HG03558 (cell line): ENCODE results near the gene MAP3K2.
A peak's percentile ranks its signal among the peaks of the same experiment; 100 is the strongest.

ENCODE experiments used
- ATAC-seq: cut with Tn5 transposase; IDR thresholded peaks from one replicate; pipeline ENCODE4 v1.9.1; 2021; ENCODE audit warnings: moderate number of reproducible peaks; ENCODE audit not compliant: unreplicated experiment; ENCODE audit errors: extremely low read depth

Gene MAP3K2

DNA sequence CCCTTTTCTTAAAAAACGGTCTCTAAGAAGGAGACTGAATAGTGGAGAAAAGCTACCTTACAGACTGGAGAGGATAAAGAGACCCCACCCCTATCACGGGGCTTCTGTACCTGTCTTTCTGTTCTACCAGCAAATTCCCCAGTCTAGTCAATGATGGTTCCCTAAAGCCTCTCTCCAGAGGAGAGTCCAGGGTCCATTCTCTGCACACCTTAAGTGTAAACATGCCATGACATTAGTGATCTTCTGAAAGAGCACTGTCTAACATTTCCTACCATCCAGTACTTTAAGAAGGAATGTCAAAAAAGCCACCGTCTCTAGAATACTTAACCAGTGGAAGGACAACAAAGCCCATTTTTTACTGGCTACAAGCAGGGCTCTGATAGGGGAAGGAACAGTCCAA lies 76.8 kb downstream of the MAP3K2 start:
- ATAC-seq = no peak

DNA sequence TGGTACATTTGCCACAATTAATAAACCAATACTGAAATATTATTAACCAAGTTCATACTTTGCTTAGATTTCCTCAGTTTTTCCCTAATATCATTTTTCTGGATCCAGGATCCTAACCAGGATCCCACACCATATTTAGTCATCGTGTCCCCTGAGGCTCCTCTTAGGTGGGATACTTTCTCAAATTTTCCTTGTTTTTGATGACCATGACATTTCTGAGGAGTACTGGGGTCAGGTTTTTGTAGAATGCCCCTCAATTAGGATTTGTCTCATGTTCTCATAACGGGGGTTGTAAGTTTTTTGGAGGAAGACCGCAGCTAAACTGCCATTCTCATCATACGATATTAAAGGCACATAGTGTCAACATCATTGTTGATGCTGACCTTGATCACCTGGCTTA lies 78.3 kb downstream of the MAP3K2 start:
- no peak for ATAC-seq

DNA sequence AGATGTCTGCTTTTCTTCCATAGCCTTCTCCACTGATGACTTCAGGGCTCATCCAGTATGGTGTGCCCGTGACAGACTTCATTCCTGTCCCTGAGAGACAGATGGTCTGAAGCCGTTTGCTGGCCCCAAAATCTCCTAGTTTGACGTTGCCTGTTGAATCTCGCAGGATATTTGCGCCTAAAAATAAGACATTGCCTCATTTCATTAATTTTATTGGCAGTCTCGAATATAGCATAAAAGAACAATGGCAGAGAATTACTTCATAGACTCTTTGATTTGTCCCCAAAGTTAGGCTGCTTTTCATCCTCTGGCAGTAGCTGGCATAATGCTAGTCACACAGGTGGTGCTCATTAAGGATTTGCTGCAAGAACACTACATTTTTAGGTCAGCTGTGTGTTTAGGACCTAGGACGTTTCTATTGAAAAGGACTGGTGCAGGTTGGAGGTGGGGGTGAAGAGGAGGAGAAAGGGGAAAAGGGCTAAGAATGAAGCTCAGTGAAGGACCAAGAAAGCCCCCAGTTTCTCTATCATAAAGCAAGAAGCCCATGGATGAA lies 79.1 kb downstream of the MAP3K2 start:
- ATAC-seq = no peak

DNA sequence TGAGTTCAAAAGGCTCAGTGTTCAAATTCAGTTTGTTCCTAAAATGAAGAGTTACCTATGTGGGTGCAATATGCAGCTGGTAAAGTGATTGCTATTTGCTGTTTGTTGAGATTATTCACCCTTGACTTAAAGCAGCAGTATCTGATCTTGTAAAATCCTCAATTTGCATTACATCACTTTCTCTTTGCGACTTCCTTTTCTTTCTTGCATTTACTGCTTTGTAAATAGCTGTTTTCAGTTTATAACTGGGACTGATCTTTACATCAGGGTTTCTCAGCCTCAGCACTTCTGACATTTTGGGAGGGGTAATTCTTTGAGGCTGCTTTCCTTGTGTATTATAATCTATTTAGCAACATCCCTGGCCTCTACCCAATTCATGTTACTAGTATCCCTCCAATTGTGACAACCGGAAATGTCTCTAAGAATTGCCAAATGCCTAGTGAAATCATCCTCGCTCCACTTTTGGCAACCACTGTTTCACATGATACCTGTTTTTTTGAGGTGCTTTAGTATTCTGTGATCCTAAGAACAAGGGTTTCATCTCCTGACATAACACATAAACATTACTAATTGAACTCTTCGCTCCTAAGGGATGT lies 81.7 kb downstream of the MAP3K2 start:
- ATAC-seq = no peak

DNA sequence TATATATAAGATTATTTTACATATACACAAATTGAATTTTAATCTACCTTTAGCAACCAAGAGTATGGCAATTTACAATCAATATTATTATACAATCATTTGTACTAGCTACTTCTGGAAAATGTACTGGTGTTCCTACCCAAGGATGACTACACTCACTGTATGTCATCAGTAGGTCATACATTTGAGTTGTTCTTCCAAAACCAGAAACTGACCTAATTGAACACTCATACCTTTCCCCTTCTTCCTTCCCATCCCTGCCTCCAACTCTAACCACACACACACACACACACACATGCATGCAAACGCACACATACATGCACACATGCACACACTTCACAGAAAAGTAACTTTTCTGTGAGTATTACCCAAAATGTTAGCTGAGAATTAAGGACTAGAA lies 85.6 kb downstream of the MAP3K2 start:
- no peak for ATAC-seq

DNA sequence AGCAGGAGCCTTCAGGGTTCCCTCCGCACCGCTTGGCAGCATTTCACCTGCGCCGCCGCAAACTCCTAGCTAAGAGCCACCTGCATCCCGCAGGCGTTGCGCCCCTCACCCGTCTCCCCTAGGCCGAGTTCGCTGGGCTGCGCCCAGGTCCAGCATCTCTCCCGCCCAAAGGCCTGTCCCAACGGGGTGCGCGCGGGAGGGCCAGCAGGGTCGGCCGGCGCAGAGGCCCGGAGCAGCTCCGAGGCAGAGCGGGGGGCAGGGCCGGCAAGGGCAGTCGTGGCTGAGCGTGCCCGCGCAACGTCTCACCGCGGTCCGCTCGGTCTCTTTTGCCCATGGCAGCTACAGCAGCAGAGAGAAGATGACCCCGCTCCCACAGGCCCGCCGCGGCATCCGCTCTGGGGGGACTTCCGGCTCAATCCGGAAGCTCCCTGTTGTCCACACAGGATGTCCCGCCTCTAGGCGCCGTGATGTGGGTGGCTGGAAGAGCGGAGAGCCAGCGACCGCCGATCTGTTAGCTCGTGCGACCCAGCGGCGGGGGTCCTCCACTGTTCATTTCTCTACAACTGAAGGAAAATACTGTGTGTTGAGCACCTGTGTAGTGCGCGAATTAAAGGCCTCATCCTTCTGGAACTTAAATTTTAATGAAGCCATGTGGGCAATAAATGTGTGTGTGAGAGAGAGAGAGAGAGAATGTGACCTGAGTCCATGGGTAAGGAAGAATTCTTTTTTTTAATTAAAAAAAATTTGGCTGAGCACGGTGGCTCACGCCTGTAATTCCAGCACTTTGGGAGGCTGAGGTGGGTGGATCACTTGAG lies 93.8 kb downstream of the MAP3K2 start, which contains the start of gene ERCC3:
Gene ERCC3 (minus strand): TSS at position 397 of the 815 bp plus-strand sequence. CDS start 63 bp downstream, at position 334.
- ATAC-seq = peak; percentile 87

DNA sequence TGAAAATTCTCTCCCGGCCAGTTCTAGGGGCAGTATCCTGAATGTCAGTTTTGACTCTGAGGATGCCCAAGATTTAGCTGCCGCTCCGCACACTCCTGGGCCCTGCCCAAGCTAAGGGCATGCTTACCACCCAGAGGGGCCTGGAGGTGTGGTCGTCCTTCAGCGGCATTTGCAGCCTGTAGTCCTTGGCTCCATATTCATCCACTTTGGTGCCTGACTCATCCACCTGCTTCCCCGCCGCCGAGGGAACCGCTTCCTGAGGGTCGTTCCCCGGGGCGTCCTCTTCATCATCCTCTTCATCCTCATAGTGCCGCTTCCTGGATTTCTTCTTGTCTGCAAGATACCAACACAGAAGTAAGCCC lies 94.4 kb downstream of the MAP3K2 start:
- no peak for ATAC-seq

DNA sequence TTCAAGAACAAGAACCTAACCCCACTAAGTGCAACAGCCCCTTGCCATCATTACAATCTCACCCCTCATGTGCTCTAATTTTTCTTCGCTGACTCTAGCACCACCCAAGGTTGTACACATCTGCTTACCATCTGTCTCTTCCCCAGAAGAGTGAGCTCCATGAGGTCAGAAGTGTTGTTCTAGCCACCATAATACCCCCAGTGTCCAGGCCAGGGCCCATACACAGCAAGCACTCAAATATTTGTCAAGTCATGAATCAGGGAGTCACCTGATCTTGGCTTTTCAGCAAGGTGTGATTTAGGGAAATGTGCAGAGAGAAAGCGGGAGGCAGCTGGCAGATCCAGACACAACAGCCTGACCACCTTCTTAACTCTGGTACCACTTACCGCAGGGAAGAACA lies 99.5 kb downstream of the MAP3K2 start:
- ATAC-seq = no peak

DNA sequence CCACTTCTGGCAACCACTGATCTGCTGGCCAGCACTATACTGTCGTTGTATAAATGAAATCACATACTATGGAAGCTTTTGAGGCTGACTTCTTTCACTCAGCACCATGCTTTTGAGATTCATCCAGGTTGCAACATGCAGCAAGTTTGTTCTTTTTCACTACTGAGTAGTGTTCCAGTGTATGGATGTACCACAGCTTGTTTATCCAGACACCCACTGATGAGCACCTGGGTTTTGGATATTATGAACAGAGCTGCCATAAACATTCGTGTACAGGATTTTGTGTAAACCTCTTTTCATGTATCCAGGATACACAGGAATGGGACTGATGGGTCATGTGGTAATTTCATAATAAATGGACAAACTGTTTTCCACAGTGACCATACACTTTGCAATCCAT lies 104.5 kb downstream of the MAP3K2 start:
- ATAC-seq = no peak

DNA sequence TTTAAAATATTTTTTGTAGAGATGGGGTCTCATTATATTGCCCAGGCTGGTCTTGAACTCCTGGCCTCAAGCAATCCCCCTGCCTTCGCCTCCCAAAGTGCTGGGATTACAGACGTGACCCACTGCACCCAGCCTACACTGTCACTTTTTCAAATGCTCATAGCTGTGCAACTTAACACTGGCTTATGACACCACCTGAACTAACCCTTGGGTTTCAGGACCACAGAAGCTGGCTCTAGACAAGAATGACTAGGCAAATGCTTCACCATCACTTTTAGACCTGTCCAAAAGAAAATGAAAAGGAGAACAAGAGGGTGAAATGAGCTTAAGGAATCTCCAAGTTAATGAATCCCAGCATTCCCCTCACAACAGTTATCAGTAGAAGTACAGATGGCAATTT lies 107.1 kb downstream of the MAP3K2 start:
- no peak for ATAC-seq

DNA sequence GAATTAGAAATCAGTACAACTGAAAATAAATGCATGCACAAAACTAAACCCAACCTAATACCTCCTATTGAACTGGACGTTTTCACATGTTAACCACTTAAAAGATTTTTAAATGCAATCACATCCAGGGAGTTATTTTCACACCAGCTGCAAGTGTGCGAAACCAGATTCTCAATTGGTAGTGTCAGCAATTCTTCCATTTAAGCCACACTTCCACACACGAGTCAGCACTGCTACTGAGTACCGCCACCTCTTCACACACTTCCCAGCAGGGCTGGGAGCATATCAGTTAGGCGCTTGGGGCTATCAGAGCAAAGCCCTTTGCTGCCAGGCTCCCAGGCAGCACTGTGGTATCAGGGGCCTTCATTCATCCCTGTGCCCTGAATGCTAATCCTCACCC lies 108.0 kb downstream of the MAP3K2 start:
- ATAC-seq = no peak

DNA sequence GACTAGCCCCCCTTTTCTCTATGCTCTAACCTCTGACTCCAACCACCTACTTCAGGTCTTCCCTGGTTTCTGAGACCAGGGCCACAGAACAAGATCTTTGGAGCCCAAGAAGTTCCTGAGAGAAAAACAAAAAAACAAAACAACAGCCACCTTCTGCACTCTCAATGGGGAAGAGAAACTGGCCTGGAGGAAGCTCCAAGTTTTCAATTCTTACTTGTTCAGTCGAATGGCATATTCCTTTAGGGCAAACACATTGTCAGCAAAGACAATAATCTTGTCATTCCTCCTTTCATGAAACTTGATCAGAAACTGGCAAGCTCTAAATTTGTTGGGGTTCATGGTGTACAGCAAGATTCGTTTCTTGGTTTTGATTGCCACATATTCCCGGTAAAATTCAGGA lies 108.8 kb downstream of the MAP3K2 start:
- ATAC-seq = no peak

DNA sequence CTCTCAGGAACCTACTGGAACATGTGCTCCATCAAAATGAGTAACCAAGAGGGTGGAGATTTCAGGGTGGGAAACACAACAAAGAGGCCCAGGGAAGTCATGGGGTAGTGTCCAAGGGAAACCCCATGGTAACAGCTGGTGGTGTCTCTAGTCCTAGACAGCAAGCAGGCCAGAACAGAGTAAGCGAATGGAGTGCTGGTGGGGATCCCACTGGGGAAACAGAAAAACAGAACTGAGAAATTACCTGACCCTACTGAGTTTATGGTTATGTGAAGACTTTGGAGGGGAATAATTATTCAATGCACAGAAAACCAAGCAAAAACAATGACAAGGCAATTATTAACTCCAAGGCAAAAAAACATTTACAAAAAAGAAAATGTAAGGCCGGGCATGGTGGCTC lies 110.7 kb downstream of the MAP3K2 start:
- peak; percentile 86 for ATAC-seq

DNA sequence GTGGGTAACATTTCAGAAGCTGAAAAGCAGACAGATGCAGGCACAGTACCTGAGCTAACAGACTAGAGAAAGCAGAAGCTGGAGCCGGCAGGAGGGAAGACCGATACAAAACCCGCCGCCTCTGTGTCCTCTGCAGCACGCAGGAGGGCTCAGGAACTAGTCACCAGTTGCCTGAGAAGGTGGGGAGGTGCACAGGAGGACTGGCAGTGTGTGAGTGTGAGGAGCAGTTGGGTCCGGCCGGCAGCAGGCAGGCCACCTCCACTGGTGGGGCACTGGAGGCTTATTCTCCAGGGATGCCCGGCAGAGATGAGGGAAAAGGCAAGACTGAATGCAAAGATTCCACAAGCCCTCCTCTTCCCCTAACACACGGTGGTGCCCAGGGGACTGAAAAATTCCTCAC lies 112.0 kb downstream of the MAP3K2 start:
- ATAC-seq = no peak

DNA sequence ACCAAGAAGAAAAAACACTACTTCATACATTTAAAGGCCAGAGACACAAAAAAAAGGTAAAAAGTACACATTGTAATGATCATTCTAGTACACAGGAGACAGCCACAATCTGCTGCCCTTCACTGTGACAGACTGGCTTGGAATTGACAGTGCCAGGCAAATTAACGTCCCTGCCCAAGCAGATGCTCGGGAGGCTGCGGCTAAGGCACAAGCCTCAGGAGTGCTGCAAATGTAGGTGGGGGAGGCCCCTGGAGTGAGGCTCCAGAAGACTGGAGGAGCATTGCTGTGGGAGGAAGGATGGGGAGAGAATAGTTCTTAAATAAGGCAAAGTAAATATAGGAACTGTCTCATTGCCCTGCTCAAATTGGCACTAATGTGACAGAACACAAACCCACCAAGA lies 112.4 kb downstream of the MAP3K2 start:
- no peak for ATAC-seq

DNA sequence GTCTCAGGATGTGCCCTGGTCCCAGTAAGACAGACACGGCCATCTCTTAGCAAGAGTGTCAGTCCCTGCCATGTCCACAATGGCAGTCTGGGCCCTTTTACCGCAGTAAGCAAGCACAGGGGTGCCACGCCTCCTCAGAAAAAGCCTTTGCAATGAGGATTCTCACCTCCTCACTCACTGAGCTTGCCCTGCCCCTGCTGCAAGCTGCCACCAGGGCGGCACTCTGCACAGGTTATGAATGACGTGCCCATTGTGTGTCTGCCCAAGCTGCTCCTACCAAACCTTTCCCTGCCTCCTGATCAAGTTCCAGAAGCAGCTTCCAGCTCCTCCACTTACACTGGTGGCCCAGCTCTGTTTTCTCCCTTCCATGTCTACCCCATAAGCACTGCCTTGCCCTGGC lies 117.1 kb downstream of the MAP3K2 start:
- no peak for ATAC-seq

DNA sequence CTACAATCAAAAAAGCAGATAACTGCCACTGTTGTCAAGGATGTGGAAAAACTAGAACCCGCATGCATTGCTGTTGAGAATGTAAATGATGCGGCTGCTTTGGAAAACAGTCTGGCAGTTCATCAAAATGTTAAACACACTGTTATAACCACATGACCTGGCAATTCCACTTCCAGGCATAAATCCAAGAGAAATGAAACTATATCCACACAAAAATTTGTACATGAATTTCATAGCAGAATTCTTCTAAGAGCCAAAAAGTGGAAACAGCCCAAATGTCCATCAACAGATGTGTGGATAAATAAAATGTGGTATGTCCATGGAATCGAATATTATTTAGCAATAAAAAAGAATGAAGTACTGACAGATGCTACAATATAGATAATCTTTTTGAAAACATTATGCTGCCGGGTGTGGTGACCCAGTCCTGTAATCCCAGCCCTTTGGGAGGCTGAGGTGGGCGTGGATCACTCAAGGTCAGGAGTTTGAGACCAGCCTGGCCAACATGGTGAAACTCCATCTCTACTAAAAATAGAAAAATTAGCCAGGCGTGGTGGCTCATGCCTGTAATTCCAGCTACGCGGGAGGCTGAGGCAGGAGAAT lies 125.9 kb downstream of the MAP3K2 start:
- no peak for ATAC-seq

DNA sequence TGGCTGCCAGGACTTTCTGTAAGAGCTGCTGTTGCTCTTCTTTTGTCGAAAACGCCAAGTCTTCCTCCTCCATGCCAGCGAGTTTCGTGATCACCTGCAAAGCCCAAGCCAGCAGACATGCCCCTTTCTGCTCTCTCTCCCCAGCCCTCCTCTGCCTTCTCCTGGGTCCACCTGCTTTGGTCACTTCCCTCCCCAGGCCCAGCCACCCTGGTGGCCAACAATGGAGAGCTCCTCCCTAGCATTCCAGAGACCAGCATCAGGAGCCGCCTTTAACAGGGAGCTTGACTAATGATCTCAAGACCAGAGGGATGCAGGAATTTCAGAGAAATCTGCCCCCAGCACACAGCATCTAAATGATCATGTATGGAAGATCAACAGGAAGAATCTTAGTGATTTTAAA lies 128.4 kb downstream of the MAP3K2 start:
- ATAC-seq = no peak

DNA sequence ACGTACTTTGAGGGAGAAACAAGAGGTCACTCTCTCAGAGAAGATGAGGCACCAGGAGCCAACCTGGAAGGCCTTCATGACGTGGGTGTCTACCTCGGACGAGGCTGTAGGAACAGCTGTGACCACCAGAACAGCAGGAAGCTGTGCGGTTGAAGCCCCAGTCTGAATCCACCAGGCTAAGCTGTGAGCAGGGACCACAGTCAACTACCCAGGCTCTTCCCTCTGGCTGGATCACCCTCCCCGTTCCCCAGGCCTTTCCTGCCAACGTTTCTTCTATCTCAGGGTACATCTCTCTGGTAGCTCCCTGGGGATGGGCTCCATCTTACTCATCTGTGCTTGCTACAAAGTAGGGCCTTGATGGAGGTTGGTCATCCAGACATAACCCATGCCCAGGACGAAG lies 130.9 kb downstream of the MAP3K2 start:
- ATAC-seq = no peak

DNA sequence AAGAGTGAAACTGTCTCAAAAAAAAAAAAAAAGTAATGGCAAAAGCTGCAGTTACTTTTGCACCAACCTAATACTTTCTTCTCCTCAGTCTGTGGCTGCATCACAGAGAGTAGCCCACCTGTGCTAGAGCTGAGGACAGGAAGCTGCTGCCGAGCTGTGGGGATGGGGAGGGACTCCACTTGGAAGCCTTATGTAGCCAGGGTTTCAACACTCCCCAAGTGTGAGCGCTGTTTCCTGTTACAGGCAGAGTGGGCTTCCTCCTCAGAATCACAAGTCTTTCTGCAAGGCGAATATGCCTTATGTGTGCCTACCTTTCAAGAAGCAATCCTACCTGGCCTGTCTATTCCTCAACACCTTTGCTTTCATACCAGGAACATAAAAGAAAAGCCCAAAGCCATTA lies 131.4 kb downstream of the MAP3K2 start:
- no peak for ATAC-seq

DNA sequence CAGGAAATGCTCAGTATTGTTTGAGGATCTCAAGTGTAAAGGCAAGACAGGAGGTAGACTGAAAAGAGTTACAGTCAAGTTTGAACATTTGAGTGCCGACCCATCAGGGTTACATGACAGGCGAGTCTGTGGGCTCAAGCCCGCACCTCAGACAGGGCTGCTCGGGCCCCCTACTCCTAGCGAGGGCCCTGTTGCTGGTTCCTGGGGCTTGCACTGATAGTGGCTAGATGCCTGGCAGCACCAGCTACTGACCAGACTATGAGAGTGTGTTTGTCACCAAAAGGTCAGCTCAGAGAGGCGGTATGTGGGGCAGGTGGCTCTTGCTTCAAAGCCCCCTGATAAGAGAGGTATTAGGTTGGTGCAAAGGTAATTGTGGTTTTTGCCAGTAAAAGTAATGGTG lies 132.1 kb downstream of the MAP3K2 start:
- no peak for ATAC-seq
